Mucosa of descending colon (tissue), 3 donors: Measurements from ENCODE around the gene PDE8B. TPM values are rescaled to one million over a fixed set of nuclear protein-coding genes. Genes with fewer than 3 reads are reported as not detected.

ENCODE experiments used
- ATAC-seq: fragments of 200-7000 bp; cut with Tn5 transposase; one replicate; pipeline ENCODE4 v1.9.1; 2020; ENCODE audit warnings: mild to moderate bottlenecking, moderate library complexity
- DNase-seq, 3 donors: peaks; one replicate each; pipeline ENCODE4 v3.0.0-alpha.2; 2020
- H3K36me3 ChIP-seq: fragments of 200-600 bp; one replicate; pipeline ENCODE4 v1.8.0; 2021; ENCODE audit warnings: low read depth, mild to moderate bottlenecking
- H3K4me1 ChIP-seq: fragments of 200-600 bp; one replicate; pipeline ENCODE4 v1.8.0; 2021; ENCODE audit warnings: low read depth, mild to moderate bottlenecking
- H3K4me3 ChIP-seq: fragments of 200-600 bp; one replicate; pipeline ENCODE4 v1.8.0; 2021; ENCODE audit warnings: mild to moderate bottlenecking
- H3K9me3 ChIP-seq: fragments of 200-600 bp; one replicate; pipeline ENCODE4 v1.8.0; 2021; ENCODE audit warnings: mild to moderate bottlenecking
- CTCF ChIP-seq: fragments of 200-600 bp; IDR thresholded peaks from one replicate; pipeline ENCODE4 v1.8.0; 2022; ENCODE audit warnings: antibody characterized with exemption, mild to moderate bottlenecking
- intact Hi-C, 2 donors: fragments of 100-400 bp; cut with DNase I in 1 of 2; cut with micrococcal nuclease in 1 of 2; formaldehyde crosslinking; loops; one replicate each; pipeline versions ENCODE4 v1.11.0 to v1.11.1; 2022; cut with DNase I, micrococcal nuclease
- total RNA-seq, 3 donors: library from RNA; stranded (reverse); fragmentation: NEBNext Ultra II Directional in 2 of 3; extraction: Animal tissue kit (Norgen Biotek cat#: 25700) in 2 of 3; gene quantifications; one replicate each; pipeline versions ENCODE4 v1.2.1 to v1.2.4, GENCODE V29; 2021 to 2023
- donor health status: DM: no; HTN: no; CAD: no; lungs with moderate emphysema.
- donor health status: DM: no; HTN: no; CAD: no.
- donor health status: DM: no; HTN: yes; CAD: no.

The PDE8B gene
- total RNA-seq, 3 donors from 2014 or later, result 0.52 to 6.9 (median 0.70) TPM

GRCh38 chr5:77316871-77317661 is 106.6 kb downstream of the PDE8B start:
- ATAC-seq, result no peak

GRCh38 chr5:77318060-77318459 is 107.6 kb downstream of the PDE8B start:
- intact Hi-C loops, result no loop called here

More at GRCh38 chr5:77316871-77317661, 106.6 kb downstream of the PDE8B start:
- Histone ChIP-seq H3K36me3 (no peaks in the 10 kb centered on the region), H3K4me1 (no peaks in the 10 kb centered on the region), H3K9me3 (no peaks in the 10 kb centered on the region), H3K4me3 (no peak overlapping the region)
- TF ChIP-seq CTCF, result no peak
- DNase-seq, result no peak
- intact Hi-C loops, result no loop called here

GRCh38 chr5:77319117-77319804 is 108.8 kb downstream of the PDE8B start:
- intact Hi-C loops, result no loop called here
- Histone ChIP-seq H3K4me3 (no peak overlapping the region), H3K4me1 (no peaks in the 10 kb centered on the region), H3K9me3 (no peaks in the 10 kb centered on the region), H3K36me3 (no peaks in the 10 kb centered on the region)
- DNase-seq, result no peak
- ATAC-seq, result no peak
- TF ChIP-seq CTCF, result no peak

More at GRCh38 chr5:77318060-77318459, 107.6 kb downstream of the PDE8B start:
- ATAC-seq (no peak), DNase-seq (no peak)
- no peak for TF ChIP-seq CTCF
- Histone ChIP-seq H3K9me3 (no peaks in the 10 kb centered on the region), H3K4me3 (no peak overlapping the region), H3K4me1 (no peaks in the 10 kb centered on the region), H3K36me3 (no peaks in the 10 kb centered on the region)

GRCh38 chr5:77321793-77322394 is 111.4 kb downstream of the PDE8B start:
- ATAC-seq, result no peak
- Histone ChIP-seq H3K4me1 (no peaks in the 10 kb centered on the region), H3K4me3 (no peak overlapping the region), H3K9me3 (no peaks in the 10 kb centered on the region), H3K36me3 (no peaks in the 10 kb centered on the region)
- no peak for TF ChIP-seq CTCF
- intact Hi-C loops, result no loop called here
- DNase-seq, result no peak

- intact Hi-C loops, result no loop called here
- Histone ChIP-seq H3K4me1 (no peaks in the 10 kb centered on the region), H3K36me3 (no peaks in the 10 kb centered on the region), H3K4me3 (no peak overlapping the region), H3K9me3 (no peaks in the 10 kb centered on the region)
- no peak for DNase-seq
- TF ChIP-seq CTCF, result no peak
- no peak for ATAC-seq
Observed at GRCh38 chr5:77322406-77322805, 111.9 kb downstream of the PDE8B start.
